BLaER1 treated with 17β-estradiol and CSF1 and Interleukin-3, amounts not matched to agents 10 nM and 100 nM (cell line): ENCODE data around the gene COQ7.

Source experiments
- H3K27ac ChIP-seq, 11 experiments: shearing (Covaris generic); formaldehyde crosslinking; 2 replicates each; pipeline ENCODE4 v1.8.1; 2022
- H3K27me3 ChIP-seq, 11 experiments: shearing (Covaris generic); formaldehyde crosslinking; 2 replicates each; pipeline ENCODE4 v1.8.1; 2022
- H3K36me3 ChIP-seq, 11 experiments: shearing (Covaris generic); formaldehyde crosslinking; 2 replicates each; pipeline ENCODE4 v1.8.1; 2022
- H3K4me1 ChIP-seq, 10 experiments: shearing (Covaris generic); formaldehyde crosslinking; 2 replicates each; pipeline ENCODE4 v1.8.1; 2022
- H3K4me2 ChIP-seq, 11 experiments: shearing (Covaris generic); formaldehyde crosslinking; 2 replicates each; pipeline ENCODE4 v1.8.1; 2022
- H3K4me3 ChIP-seq, 10 experiments: shearing (Covaris generic); formaldehyde crosslinking; 2 replicates each; pipeline ENCODE4 v1.8.1; 2022
- H3K9ac ChIP-seq, 11 experiments: shearing (Covaris generic); formaldehyde crosslinking; 2 replicates each; pipeline ENCODE4 v1.8.1; 2022
- H3K9me3 ChIP-seq, 11 experiments: shearing (Covaris generic); formaldehyde crosslinking; replicated peaks in 1 of 11; 2 replicates each; pipeline ENCODE4 v1.8.1; 2022
- H4K20me1 ChIP-seq, 11 experiments: shearing (Covaris generic); formaldehyde crosslinking; 2 replicates each; pipeline ENCODE4 v1.8.1; 2022
- Cebpa-rat ChIP-seq, 11 experiments: shearing (Covaris generic); IDR thresholded peaks; 2 replicates each; pipeline ENCODE4 v1.8.1; 2022

The COQ7 gene

GRCh38 chr16:19112099-19112407 is 44.6 kb downstream of the COQ7 start:
- peaks cover 0 to 15% (median 8%) of the 10 kb centered on the region in 11 experiments; a peak in 6 of 22 replicates for H3K27me3 ChIP-seq
- peak overlapping the region in 9 of 11 experiments; percentile 13 to 92 (median 44); a peak in 11 of 22 replicates for H3K4me2 ChIP-seq
- H3K36me3 ChIP-seq: peaks cover 0 to 4% (median 0%) of the 10 kb centered on the region in 11 experiments; a peak in 1 of 22 replicates
- H3K4me1 ChIP-seq: peaks cover 23 to 90% (median 75%) of the 10 kb centered on the region in 10 experiments
- H4K20me1 ChIP-seq: no peaks in the 10 kb centered on the region
- peak overlapping the region in 4 of 11 experiments; percentile 32 to 87 (median 43); a peak in 4 of 22 replicates for H3K27ac ChIP-seq
- H3K9me3 ChIP-seq: peaks cover 0 to 10% (median 0%) of the 10 kb centered on the region in 11 experiments; a peak in 1 of 22 replicates
- no peak for TF ChIP-seq Cebpa-rat (IDR thresholded peaks at IDR 0.05)
- 0 out of 22 replicates have a peak overlapping the region, but pooled peaks of 1 of the 11 experiments have one; percentile 31 for H3K9ac ChIP-seq
- H3K4me3 ChIP-seq: no peak overlapping the region

- peaks cover 32 to 90% (median 75%) of the 10 kb centered on the region in 10 experiments for H3K4me1 ChIP-seq
- TF ChIP-seq Cebpa-rat (IDR thresholded peaks at IDR 0.05): no peak
- H4K20me1 ChIP-seq: no peaks in the 10 kb centered on the region
- peak within 1 kb of the TSS; percentile 83 to 92 (median 86) for H3K9ac ChIP-seq
- H3K9me3 ChIP-seq: peaks cover 0 to 10% (median 0%) of the 10 kb centered on the region in 11 experiments; a peak in 1 of 22 replicates
- H3K4me2 ChIP-seq: peak within 1 kb of the TSS; percentile 60 to 92 (median 79)
- H3K4me3 ChIP-seq: peak within 1 kb of the TSS; percentile 57 to 73 (median 64)
- peaks cover 0 to 4% (median 0%) of the 10 kb centered on the region in 11 experiments; a peak in 1 of 22 replicates for H3K36me3 ChIP-seq
- peak within 1 kb of the TSS; percentile 82 to 90 (median 84) for H3K27ac ChIP-seq
- H3K27me3 ChIP-seq: peaks cover 0 to 15% (median 8%) of the 10 kb centered on the region in 11 experiments; a peak in 6 of 22 replicates
These were observed 46.4 kb downstream of the COQ7 start, which contains the start of gene ITPRIPL2 for GRCh38 chr16:19113577-19114358. Gene ITPRIPL2 (plus strand): TSS chr16:19113964. CDS start chr16:19114462, 498 bp downstream.

GRCh38 chr16:19114359-19115147 is 47.1 kb downstream of the COQ7 start:
- Histone ChIP-seq H3K4me1 (peaks cover 32 to 88% (median 74%) of the 10 kb centered on the region in 10 experiments), H3K9me3 (peaks cover 0 to 10% (median 0%) of the 10 kb centered on the region in 11 experiments; a peak in 1 of 22 replicates), H3K4me3 (peak overlapping the region; percentile 57 to 73 (median 64)), H3K9ac (peak overlapping the region; percentile 83 to 92 (median 86)), H4K20me1 (no peaks in the 10 kb centered on the region), H3K27ac (peak overlapping the region; percentile 82 to 90 (median 84)), H3K27me3 (peaks cover 0 to 15% (median 8%) of the 10 kb centered on the region in 11 experiments; a peak in 6 of 22 replicates), H3K36me3 (peaks cover 0 to 4% (median 0%) of the 10 kb centered on the region in 11 experiments; a peak in 1 of 22 replicates), H3K4me2 (peak overlapping the region; percentile 60 to 92 (median 79))
- TF ChIP-seq Cebpa-rat (IDR thresholded peaks at IDR 0.05): no peak

DNA sequence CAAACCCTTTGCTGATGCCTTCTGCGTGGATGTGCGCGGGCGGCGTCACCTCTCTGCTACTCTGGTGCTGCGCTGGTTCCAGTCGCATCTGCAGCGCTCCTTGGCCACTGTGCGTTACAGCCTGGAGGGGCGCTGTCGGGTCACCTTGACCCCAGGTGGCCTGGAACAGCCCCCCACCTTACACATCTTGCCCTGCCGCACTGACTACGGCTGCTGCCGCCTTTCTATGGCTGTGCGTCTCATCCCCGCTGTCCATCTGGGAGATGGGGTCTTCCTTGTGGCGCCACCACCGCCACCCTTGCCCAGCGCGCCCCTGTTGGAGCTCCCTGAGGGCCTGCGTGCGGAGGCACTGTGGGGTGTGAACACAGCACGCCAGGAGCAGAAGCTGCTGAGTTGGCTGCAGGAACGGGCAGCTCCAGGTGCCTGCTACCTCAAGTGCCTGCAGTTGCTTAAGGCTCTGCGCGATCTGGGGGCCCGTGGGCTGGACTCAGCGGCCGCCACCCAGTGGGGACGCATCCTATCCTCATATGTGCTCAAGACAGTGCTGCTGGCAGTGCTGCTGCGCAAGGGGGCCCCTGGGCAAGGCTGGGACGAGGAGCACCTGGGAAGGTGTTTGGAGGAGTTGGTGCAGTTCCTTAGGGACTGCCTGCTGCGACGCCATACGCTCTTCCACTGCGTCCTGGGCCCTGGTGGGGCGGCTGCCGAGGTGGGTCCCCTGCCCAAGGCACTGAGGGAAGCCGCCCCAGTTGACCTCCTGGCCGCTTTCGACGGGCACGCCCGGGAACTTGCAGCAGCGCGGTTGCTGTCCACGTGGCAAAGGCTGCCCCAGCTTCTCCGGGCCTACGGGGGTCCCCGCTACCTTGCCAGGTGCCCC is 48.0 kb downstream of the COQ7 start:
- peaks cover 0 to 15% (median 8%) of the 10 kb centered on the region in 11 experiments; a peak in 6 of 22 replicates for H3K27me3 ChIP-seq
- H3K36me3 ChIP-seq: peaks cover 0 to 4% (median 0%) of the 10 kb centered on the region in 11 experiments; a peak in 1 of 22 replicates
- no peak for TF ChIP-seq Cebpa-rat (IDR thresholded peaks at IDR 0.05)
- H3K9ac ChIP-seq: peak overlapping the region in 4 of 11 experiments; percentile 85 to 92 (median 86); a peak in 8 of 22 replicates
- no peaks in the 10 kb centered on the region for H4K20me1 ChIP-seq
- H3K27ac ChIP-seq: peak overlapping the region in 8 of 11 experiments; percentile 35 to 93 (median 84); a peak in 11 of 22 replicates
- H3K4me1 ChIP-seq: peaks cover 39 to 88% (median 76%) of the 10 kb centered on the region in 10 experiments
- peak overlapping the region in 6 of 10 experiments; percentile 61 to 73 (median 66); a peak in 11 of 20 replicates for H3K4me3 ChIP-seq
- H3K4me2 ChIP-seq: peak overlapping the region in 10 of 11 experiments; percentile 72 to 92 (median 84); a peak in 20 of 22 replicates
- H3K9me3 ChIP-seq: peaks cover 0 to 10% (median 0%) of the 10 kb centered on the region in 11 experiments; a peak in 1 of 22 replicates

DNA sequence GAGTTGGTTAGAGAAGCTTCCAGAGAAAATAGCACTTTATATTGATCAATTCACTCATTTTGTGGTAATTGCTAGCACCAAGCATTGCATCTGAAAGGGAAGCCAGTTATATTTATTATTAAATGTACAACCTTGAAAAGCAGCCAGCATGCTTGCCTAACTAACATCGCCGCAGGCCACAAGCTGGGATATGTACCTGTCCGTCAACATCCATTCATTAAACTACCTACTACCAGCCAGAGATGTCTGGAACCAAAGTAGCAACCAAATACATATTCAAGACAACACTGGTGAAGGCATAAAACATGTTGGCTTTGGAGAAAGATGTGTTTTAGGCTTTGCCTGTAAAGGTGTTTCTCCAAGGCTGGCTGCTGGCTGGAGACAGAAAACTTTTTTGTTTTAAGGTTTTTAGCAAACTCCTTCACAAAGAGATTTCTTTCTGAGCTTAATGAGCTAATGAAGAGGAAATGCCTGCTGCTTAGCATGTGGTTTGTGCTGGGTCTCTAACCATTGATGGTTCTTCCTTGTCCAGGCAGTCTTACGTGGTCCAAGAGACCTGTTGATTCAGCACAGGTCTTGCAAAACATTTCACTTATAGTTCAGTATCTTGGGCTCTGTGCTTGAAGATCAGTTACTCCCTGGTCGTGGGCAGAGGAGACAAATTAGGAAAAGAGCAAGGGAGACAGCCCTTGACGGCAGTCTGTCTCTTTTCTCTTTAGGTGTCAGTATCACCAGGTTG is 49.5 kb downstream of the COQ7 start:
- Histone ChIP-seq H3K9ac (peak overlapping the region in 9 of 11 experiments; percentile 13 to 92 (median 63); a peak in 16 of 22 replicates), H3K4me3 (peak overlapping the region in 3 of 10 experiments; percentile 33 to 68 (median 61); a peak in 7 of 20 replicates), H4K20me1 (no peaks in the 10 kb centered on the region), H3K9me3 (peaks cover 0 to 10% (median 0%) of the 10 kb centered on the region in 11 experiments; a peak in 1 of 22 replicates), H3K27ac (peak overlapping the region; percentile 27 to 93 (median 80); a peak in 20 of 22 replicates), H3K36me3 (peaks cover 0 to 10% (median 0%) of the 10 kb centered on the region in 11 experiments; a peak in 1 of 22 replicates), H3K4me2 (peak overlapping the region; percentile 55 to 92 (median 81)), H3K4me1 (peaks cover 39 to 96% (median 90%) of the 10 kb centered on the region in 10 experiments), H3K27me3 (peaks cover 0 to 15% (median 8%) of the 10 kb centered on the region in 11 experiments; a peak in 6 of 22 replicates)
- TF ChIP-seq Cebpa-rat (IDR thresholded peaks at IDR 0.05): no peak

DNA sequence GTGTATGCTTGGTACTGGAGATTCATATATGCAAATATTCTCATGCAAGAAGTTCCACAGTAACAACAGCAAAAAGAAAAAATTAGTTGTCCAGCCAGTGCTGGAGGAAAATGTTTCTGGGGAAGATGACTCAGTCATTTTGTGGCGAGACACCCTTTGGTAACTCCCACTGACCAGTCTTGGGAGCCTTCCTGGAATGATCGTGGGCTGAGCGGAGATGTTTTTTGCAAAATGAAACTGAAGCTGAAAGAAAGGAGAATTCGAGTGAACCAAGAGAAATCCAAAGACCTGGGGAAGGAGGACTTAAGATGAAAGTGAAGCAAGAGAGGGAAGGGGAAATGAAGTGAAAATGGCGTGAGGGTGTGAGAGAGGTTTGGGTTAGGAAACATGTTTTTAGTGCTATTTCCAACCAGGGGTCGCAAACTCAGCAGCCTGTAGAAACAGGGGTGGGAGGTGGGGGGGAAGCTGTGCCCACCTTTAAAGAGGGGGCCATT is 51.6 kb downstream of the COQ7 start:
- Histone ChIP-seq H3K27me3 (peaks cover 0 to 10% (median 5%) of the 10 kb centered on the region in 11 experiments; a peak in 6 of 22 replicates), H3K9me3 (peaks cover 0 to 10% (median 0%) of the 10 kb centered on the region in 11 experiments; a peak in 4 of 22 replicates), H3K9ac (peak overlapping the region; percentile 43 to 92 (median 73)), H3K27ac (peak overlapping the region; percentile 53 to 93 (median 83)), H3K36me3 (peaks cover 0 to 10% (median 0%) of the 10 kb centered on the region in 11 experiments; a peak in 1 of 22 replicates), H3K4me3 (peak overlapping the region; percentile 14 to 68 (median 48); a peak in 17 of 20 replicates), H3K4me1 (peaks cover 39 to 78% (median 74%) of the 10 kb centered on the region in 10 experiments), H3K4me2 (peak overlapping the region; percentile 70 to 92 (median 81)), H4K20me1 (no peaks in the 10 kb centered on the region)
- TF ChIP-seq Cebpa-rat (IDR thresholded peaks at IDR 0.05): peak in 1 of 11 experiments; percentile 31; a peak in 1 of 22 replicates
